DMS 273 treated with DMSO at 0.1 percent for 48 hours (cell line): Measurements from ENCODE around the gene C13orf46.
"Not testable (repeated sequence)": the region's sequence is repeated elsewhere in the genome, so short reads cannot be mapped to it uniquely, and the experiment has no call there.

ENCODE experiments used
- DNase-seq: peaks from one replicate; lab custom pipeline; 2025; lab: John Stamatoyannopoulos, UW

The C13orf46 gene

DNA sequence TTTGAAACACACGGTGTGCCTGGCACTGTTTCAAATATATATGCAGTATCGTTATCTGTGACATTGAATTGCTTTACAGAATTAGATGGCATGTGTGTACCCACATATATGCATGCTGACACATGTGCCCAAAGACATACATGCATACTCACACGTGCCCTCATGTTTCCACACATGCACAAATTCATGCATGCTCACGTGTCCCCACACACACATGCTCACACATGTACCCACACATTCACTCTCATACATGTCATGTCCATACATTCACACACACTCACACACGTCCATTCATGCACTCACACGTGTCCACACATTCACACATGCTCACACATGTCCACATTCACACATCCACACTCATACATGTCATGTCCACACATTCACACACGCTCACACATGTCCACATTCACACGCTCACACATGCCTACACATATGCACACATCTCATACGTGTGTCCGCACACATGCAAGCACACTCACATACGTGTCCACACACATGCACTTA, 17.9 kb upstream of the C13orf46 start:
- no peak for DNase-seq

DNA sequence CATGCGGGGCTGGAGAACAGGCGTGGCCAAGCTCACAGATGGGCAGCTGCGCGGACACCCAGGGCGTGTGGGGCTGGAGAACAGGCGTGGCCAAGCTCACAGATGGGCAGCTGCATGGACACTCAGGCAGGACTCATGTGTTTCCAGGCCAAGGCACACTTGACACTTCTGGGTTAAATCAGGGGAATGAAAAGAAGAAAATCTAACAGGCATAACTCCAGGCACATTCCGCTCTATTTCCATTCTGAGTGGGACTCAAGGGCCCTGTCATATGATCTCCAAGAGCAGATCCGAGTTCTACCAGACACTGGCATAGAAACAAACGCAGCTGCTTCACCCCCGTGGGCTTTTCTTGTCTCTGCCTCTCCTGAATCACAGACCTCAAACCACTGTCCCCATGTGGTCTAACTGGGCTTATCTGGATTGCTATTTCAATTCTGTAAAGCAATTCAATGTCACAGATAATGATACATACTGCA, 17.4 kb upstream of the C13orf46 start:
- DNase-seq: no peak

DNA sequence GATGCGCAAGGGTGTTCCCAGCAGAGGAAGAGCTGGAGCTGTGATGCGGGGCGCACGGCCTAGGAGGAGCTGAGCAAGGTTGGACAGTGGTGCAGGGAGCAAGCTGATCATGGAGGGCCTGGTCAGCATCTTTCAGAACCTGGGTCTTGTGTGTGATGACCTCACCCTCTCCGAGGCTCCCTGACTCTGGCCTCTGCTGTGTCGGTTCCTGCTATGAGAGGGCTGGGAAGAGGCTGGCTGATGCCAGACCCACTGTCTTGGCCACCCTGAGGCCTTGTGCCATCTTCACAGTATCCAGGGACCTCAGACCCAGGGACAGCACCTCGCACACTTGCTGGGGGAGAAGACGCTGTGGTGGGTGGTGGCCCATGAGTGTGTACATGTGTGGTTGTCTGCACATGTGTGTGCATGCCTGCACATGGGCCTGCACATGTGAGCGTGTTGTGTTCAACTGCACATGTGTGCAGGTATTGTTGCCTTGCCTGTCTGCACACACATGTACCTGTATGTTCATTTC, 16.5 kb upstream of the C13orf46 start:
- no peak for DNase-seq

DNA sequence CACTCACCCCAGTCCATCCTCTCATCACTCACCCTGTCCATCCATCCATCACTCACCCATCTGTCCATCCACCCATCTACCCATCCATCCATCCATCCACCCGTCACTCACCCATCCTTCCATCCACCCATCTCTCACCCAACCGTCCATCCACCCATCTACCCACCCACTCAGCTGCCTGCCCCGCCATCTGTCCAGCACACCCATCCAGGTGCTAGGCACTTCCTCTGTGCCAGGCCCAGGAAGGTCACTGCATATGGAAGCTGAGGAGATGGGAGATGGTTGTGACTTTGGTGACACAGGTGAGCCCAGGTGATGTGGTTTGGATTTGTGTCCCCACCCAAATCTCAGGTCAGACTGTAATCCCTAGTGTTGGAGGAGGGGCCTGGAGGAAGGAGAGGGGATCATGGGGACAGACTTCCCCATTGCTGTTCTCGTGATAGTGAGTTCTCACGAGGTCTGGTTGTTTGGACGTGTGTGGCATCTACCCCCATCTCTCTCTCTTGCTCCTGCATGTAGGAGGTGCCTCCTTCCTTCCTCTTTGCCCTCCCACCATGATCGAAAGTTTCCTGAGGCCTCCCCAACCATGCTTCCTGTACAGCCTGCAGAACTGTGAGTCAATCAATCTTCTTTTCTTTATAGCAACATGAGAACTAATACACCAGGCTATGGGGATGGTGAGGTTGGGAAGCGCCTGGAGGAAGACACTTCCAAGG, 15.9 kb upstream of the C13orf46 start:
- no peak for DNase-seq

DNA sequence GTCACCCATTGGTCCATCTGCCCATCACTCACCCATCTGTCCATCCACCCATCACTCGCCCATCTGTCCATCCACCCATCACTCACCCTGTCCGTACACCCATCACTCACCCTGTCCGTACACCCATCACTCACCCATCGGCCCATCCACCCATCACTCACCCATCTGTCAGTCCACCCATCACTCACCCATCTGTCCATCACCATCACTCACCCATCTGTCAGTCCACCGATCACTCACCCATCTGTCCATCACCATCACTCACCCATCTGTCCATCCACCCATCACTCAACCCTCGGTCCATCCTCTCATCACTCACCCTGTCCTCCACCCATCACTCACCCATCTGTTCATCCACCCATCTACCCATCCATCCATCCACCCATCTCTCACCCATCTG, 15.0 kb upstream of the C13orf46 start:
- DNase-seq: not testable (repeated sequence)

DNA sequence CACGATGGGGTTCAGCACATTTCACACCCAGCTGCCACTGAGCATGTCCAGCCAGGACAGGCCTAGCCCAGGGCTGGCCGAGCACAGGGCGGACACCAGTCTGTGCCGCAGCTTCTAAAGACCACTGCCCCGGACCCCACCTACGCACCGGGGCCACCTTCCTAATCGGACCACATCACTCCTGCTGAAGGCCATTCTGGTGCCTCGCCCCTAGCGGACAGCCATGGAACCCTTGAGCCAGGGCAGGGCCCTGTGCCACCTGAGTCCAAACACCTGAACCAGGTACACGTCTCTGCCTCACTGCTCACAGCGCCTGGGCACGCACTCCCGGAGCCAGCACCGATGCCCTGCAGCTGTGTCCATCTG, 8.4 kb upstream of the C13orf46 start:
- no peak for DNase-seq

DNA sequence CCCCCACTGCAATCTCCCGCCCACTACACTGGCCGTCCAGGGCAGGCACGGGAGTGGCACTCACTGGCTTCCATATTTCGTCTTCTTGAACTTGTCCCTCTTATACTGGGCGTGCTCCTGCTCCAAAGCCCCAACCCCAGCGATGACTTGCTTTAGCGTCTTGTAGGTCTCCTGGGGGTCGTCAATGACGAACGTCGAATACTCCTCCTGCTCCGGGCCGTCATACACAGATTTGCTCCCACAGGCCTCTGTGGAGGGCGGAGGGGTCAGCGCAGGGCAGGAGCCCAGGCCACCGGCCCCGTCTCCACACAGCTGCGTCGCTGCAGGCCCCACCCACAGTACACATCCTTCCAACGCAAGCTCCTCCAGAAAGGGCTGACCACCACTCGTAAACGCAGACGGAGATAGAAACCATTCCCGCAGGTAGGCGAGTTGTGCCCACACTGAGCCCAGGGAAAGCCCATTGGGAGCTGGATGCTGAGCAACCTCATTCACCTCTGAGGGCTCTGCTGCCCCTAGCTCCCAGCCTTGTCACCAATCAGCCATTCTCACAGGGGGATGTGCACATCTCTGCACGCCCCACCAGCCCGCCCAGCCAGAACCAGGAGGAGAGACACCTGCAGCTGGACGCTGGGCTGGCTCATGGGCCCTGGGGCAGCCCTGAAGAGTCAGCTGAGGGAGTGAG, 7.9 kb upstream of the C13orf46 start:
- no peak for DNase-seq

DNA sequence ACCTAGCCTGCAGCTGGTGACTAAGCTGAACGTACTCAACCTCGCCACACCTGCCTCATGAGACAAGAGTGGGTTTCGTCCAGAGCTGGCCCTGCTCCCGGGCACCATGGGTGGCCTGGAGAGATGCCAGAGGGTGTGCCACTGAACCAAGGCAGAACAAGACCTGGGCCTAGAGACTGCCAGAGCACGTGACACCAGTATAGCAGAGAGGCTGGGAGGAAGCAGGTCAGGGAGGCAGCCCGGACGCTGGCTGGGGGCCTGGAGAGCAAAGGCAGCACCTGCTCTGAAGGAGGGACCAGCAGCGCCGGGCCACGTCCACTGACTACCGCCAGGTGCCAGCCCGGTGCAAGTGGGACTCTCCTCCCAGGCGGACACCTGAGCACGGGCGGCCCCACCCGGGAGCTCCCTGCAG, 7.3 kb upstream of the C13orf46 start:
- peak; percentile 69 for DNase-seq

DNA sequence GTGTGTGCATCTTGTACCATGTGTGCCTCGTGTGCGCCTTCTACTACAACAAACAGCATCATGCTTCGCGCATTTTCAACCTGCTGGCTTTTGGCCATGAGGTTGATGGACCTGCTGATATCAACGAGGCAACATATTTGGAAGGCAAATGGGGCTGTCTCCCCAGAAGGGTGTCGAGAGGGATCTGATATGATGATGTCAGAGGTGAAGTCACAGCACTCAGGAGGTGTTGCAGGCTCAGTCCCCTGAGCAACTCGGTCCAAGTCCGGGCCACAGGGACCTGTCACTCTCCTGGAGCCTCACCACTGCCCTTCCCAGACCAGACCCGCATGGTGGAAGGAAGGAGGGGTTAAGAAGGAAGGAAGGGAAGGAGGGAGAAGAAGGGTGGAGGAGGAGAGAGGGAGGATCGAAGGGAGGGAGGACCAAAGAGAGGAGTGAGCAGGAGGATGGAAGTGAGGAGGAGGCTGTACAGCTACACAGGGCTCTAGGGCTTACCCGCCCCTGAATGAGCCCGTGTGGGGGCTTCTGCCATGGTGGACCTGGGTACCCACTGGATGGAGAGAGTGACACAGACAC, 6.7 kb upstream of the C13orf46 start:
- DNase-seq: no peak

DNA sequence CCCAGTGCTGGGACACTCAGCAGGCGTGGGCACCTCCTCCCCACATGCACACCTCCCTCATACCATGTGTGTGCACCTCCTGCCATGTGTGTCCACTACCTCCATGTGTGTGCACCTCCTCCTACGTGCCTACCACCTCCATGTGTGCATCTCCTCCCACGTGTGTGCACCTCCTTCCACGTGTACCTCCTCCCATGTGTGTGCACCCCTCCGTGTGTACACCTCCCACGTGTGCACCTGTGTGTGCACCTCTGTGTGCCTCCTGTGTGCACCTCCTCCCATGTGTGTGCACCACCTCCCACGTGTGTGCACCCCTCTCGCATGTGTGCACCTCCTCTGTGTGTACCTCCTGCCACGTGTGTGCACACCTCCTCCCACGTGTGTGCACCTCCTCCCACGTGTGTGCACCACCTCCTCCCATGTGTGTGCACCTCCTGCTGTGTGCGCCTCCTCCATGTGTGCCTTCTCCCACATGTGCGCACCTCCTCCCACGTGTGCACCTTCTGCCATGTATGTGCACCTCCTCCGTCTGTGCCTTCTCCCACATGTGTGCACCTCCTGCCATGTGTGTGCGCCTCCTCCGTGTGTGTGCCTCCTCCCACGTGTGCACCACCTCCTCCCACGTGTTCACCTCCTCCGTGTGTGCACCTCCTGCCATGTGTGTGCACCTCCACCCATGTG, 6.1 kb upstream of the C13orf46 start:
- DNase-seq: no peak

DNA sequence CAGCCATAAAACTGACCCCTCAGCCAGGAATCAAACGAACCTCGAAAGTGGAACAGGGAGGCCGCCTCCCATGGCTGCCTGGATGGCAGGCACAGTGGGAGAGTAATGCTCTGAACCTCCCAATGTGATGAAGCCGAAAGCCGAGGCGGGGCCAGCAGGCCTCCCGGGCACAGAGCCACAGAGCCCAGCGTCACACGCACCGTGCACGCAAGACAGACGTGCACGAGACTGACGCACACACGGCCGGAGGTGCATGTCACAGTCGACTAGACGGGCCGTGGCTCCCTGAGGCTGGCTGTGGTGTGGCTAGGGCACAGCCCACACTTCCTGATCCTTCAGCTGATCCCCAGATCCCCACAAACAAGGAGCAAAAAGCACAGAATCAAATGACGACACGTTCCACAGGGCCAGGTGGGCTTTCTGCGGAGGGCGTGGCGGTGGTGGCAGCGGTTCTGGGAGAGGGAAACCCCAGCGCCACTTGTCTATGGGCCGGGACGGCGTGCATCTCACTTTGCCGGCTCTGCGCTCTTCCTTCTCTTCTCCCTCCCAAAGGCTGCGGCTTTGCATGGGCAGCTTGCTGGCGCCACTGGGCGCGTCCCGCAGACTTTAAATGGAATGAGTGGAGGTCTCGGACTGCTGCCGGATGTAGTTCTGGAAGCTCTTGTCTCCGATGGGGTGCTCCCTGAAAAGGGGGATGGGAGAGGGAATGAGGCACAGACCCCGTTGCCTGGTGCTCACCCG, 5.0 kb upstream of the C13orf46 start:
- no peak for DNase-seq

DNA sequence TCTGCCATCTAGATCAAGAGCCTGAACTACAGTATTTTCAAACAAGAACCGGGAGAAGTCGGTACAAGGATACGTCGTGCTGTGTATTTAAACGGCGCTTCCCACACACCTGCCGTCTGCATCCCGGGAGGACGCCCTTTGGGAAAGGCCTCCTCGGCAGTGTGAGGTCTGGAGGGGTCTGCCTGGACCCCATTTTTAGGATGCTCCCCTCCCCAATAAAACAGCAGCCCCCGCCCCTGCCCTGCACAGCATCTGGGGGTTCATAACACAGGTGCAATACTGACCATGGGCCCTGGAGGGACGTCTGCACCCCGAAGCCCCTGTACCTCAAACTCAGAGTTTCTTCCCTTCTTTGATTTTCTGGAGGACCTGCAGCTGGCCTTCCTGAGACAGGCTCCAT, 4.1 kb upstream of the C13orf46 start:
- no peak for DNase-seq

DNA sequence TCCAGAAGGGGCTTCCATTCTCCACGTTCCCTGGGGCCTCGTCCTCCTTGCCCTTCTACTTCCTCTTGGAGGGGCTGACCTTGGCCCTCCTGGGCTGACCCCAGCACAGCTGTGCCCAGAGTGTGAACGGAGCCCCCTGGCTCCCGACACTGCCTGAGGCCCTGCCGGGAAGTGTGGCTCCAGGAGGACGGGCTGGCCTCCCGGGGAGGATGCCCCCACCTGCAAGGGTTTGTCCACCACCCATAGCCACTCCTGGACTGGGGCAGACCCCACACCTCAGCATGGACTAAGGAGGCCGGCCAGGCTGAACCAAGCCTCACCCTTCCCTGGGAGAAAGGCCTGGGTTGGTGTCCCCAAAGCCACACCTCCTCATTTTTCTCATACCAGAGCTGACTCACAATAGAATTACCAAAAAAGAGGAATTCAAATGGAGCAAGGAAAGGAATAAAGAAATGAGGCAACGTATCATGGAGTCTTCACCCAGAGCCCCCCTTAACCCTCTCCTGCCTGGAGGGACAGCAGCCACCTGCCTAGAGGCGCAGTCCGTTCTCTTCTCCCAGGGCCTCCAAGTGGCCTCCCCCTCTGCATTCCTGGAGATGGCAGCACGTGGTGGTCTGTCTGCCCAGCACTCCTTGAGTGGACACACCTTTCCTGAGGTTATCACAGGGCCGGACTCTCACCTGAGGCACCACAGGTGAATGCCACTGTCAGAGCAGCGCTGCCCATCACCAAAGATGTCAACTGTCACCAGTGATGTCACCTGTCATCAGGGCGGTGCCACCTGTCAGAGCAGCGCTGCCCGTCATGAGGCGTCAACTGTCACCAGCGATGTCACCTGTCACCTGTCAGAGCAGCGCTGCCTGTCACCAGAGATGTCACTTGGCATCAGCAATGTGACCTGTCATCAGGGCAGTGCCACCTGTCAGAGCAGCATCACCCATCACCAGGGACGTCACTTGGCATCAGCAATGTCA, 3.1 kb upstream of the C13orf46 start:
- DNase-seq: no peak

DNA sequence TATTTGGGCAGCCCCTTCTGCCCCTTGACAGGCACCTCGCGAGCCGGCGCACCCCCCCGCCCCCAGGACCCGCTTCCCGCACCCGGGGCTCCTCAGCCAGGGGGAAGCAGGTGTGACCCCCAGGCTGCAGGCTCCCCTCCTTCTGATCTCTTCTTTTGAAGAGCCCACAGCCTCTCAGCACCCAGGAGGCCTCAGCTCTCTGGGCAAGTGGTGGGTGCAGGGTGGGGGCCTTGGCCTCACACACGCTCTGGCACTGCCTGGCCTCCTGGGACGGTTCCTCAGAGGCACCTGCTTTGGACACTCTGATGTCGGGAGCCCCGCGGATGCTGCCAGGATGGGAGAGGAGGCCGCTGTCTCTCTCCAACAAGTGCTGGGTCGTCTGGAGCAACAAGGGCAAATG, 1.5 kb upstream of the C13orf46 start:
- no peak for DNase-seq

DNA sequence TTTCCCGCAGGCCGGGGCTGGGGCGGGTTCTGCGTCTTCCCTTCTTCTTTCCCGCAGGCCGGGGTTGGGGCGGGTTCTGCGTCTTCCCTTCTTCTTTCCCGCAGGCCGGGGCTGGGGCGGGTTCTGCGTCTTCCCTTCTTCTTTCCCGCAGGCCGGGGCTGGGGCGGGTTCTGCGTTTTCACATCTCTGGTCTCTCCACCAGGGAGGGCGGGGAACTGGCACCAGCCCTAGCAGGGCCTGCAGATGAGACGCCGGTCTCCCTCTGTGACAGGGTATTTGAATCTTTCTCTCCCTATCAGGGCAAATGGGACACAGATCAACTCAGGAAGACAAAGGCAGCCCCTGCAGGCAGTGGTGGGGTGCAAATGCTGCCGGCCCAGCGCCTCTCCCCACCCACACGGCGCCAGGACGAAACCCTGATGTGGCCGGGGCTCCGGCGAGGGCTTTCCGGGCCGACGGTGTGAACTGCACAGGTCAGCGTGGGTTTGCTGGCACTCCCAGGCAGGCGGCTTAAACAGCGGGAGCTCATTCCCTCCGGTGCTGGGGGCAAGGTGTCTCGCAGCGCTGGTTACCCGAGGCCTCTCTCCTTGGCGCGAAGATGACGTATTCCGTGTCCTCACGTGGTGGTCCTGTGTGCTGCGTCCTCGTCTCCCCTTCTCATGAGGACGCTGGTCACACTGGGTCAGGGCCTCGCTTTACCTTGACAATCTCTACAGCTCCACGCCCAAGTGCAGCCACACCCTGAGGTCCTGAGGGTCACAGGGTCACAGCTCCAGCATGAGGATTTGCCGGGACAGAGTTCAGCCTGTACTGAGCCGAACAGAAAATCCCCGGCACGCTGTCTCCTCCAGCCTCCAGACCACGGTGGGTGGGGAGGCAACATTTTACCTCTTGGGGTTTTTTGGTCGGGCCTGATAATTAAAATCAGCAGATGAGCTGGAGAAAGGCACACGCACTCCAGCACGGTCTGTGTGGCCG, 717 bp upstream of the C13orf46 start:
- no peak for DNase-seq

DNA sequence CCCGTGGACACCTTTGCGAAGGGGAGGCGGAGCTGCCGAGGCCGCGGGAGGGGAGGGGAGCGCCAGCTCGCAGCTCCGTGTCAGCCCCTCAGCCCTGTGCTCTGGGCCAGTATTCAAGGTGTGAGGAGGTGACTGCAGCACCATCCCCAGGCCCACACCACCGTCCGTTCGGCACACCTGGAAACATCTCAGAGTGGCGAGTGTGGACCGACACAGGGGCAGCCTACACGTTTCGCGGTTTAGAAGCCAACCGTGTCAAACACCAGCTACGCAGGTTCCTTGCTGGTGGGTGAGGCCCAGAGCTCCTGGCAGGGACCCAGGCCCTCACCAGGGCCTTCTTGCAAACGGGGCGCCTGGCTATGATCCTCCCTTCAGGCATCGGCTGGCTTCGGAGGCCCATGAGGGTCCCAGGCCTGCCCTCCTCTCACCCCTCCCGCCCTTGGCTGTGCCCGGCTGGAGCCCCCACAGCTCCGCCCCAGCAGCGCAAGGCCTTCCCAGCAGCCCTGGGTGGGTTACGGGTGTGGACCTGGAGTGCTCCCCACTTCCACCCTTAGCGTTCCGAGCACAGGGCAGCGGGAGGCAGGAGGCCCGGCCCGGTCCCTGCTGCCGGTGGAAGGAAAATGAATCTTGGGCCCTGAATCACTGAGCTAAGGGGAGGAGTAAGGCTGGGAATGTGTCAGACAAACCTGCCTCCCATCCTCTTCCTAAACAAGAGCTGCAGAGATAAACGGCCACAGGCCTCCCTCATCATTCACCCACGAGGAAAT, 1.2 kb downstream of the C13orf46 start:
- no peak for DNase-seq

DNA sequence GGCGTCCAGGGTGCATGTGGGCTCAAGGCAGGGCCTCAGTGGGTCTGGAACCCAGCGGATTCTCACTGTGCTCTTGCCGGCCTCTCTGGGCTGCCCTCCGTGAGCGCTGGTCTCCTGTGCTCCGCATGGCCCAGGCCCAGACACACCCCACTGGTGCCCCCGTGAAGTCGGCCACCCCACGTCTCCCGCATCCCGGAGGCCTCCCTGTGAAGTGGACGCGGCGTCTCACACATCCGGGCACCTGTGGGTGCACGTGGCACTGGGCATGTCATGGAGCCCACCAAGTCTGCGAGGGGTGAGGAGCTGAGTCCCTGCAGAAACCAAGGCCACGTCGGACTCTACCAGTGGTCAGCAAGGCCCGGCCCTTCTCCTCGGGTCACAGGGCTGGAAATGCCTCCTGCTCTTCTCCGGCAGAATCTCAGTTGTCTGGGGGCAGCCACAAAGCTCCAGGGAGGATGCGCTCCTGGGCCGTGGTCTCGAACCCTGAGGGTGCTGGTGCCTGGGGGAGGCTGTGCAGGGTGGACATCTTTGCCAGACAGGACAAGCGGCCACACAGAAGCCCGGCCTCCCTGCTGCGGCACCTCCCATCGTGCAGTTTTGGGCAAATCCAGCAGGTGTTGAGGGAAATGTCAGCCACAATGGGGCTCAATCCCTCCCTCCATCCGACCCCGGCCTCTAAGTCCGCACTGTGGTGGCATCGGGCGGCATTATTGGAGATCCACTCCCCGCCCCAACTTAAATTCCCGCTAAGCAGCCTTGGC, 2.2 kb downstream of the C13orf46 start:
- DNase-seq: no peak
